ENCODE data around the gene MSI2.

GRCh38 chr17:57415751-57416207 is 159.5 kb downstream of the MSI2 start:
- no peak for TF ChIP-seq POLR2A (IDR thresholded peaks at IDR 0.05)
- TF ChIP-seq CTCF (IDR thresholded peaks at IDR 0.05) = no peak
